ENCODE results near the gene ULBP3. TPM values are rescaled to one million over a fixed set of nuclear protein-coding genes. Genes with fewer than 3 reads are reported as not detected.

ULBP3 gene
- total and polyA plus RNA-seq, 4 donors: 0.39 to 0.75 (median 0.41) TPM; not detected in 1

DNA sequence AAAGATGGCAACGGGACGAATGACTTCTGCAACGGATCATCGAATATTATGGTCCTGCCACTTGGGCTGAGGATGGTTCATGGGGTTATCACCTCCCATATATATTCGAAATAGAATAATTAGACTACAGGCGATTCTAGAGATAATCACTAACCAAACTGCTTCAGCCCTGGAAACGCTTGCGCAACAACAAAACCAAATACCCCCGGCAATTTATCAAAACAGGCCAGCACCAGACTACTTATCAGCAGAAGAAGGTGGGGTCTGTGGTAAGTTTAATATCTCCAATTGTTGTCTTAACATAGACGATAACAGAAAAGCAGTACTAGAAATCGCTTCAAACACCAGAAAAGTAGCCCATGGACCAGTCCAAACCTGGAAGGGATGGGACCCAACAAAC, 31.0 kb upstream of the ULBP3 start:
- H3K36me3 ChIP-seq (ENCODE audit: control insufficient read depth in 1 of 2, insufficient read depth in 2 of 2, low read length in 1 of 2): no peaks in the 10 kb centered on the region
- ATAC-seq (ENCODE audit: low FRiP score): no peak
- no peak for DNase-seq
- no peak overlapping the region for H3K27ac ChIP-seq (ENCODE audit: low read depth in 1 of 2, low read length in 2 of 2)
- WGBS, 2 donors: 93 to 94% methylated on average over 11 of the region's 11 CpGs
- no peak overlapping the region for H3K4me3 ChIP-seq (ENCODE audit: low read length in 2 of 2)
- peaks cover 0 to 1% of the 10 kb centered on the region in 2 donors for H3K27me3 ChIP-seq (ENCODE audit: control insufficient read depth in 1 of 2, insufficient read depth in 2 of 2, low read length in 1 of 2)
- intact Hi-C loops (cut with DNase I): no loop called here
- no peaks in the 10 kb centered on the region for H3K9me3 ChIP-seq (ENCODE audit: control insufficient read depth, low read length)
- H3K4me1 ChIP-seq (ENCODE audit: control insufficient read depth in 1 of 2, insufficient read depth in 2 of 2, low read length in 2 of 2): no peaks in the 10 kb centered on the region

DNA sequence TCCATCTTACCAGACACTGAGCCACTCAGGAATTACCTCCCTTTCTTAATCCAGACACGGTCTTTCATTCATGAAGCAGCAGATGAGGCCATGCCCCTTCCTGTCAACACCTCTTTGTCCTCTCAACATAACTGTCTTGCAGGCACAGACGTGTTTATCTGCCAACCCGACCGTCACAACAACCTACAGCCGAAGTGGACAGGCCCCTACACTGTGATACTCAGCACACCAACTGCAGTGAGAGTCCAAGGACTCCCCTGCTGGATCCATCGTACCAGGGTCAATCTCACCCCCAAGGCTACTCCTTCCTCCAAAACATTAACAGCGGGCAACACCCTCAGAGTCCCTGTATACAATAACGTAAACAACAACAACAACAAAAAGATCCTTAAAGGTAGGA, 30.6 kb upstream of the ULBP3 start:
- H3K9me3 ChIP-seq (ENCODE audit: control insufficient read depth, low read length): no peaks in the 10 kb centered on the region
- WGBS, 2 donors: 83 to 89% methylated on average over 8 of the region's 8 CpGs
- no peaks in the 10 kb centered on the region for H3K36me3 ChIP-seq (ENCODE audit: control insufficient read depth in 1 of 2, insufficient read depth in 2 of 2, low read length in 1 of 2)
- ATAC-seq (ENCODE audit: low FRiP score): no peak
- peaks cover 0 to 1% of the 10 kb centered on the region in 2 donors for H3K27me3 ChIP-seq (ENCODE audit: control insufficient read depth in 1 of 2, insufficient read depth in 2 of 2, low read length in 1 of 2)
- no peak overlapping the region for H3K27ac ChIP-seq (ENCODE audit: low read depth in 1 of 2, low read length in 2 of 2)
- DNase-seq: no peak
- no peak overlapping the region for H3K4me3 ChIP-seq (ENCODE audit: low read length in 2 of 2)
- H3K4me1 ChIP-seq (ENCODE audit: control insufficient read depth in 1 of 2, insufficient read depth in 2 of 2, low read length in 2 of 2): no peaks in the 10 kb centered on the region
- intact Hi-C loops (cut with DNase I): no loop called here

DNA sequence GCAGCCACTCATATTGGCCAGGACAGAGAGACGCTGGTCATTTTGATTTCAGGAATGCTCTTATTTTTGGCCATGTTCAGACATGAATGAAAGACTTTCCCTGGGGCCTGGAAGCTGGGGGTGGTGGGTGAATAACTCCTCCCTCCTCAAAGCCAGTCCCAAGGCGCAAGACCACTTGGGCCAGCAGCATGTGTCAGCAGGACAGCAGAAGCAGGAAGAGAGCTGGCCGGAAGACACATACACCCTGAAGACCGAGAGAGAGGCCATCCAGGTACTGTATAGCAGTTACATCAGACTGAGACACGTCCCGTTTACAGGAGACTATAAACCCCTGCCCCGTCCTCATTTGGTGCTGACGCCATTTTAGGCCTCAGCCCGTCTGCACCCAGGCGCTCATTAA, 29.2 kb upstream of the ULBP3 start:
- Histone ChIP-seq H3K27ac (ENCODE audit: low read depth in 1 of 2, low read length in 2 of 2) (no peak overlapping the region), H3K27me3 (ENCODE audit: control insufficient read depth in 1 of 2, insufficient read depth in 2 of 2, low read length in 1 of 2) (peaks cover 0 to 1% of the 10 kb centered on the region in 2 donors), H3K36me3 (ENCODE audit: control insufficient read depth in 1 of 2, insufficient read depth in 2 of 2, low read length in 1 of 2) (no peaks in the 10 kb centered on the region), H3K4me3 (ENCODE audit: low read length in 2 of 2) (no peak overlapping the region), H3K4me1 (ENCODE audit: control insufficient read depth in 1 of 2, insufficient read depth in 2 of 2, low read length in 2 of 2) (no peaks in the 10 kb centered on the region), H3K9me3 (ENCODE audit: control insufficient read depth, low read length) (no peaks in the 10 kb centered on the region)
- WGBS, 2 donors: 86 to 94% methylated on average over 10 of the region's 10 CpGs
- intact Hi-C loops (cut with DNase I): no loop called here
- no peak for ATAC-seq (ENCODE audit: low FRiP score)
- DNase-seq: no peak

DNA sequence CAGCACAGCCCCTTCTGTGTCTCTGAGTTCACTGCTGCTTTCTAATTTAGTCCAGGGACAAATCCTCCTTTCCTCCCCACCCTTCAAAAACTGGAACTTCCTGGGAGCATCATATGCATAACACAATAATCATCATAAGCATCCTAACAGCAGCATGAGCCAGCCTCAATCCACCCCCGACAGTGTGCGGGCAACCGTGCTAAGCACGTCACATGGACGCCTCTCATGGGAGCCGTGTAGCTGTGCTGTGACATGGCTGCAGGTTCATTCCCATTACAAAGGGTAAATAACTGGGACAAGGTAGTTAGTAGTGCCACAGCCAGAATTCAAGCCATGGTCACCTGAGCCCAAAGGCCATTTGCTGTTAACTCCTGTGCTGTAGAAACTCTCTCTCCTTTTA, 24.5 kb upstream of the ULBP3 start:
- no peaks in the 10 kb centered on the region for H3K9me3 ChIP-seq (ENCODE audit: control insufficient read depth, low read length)
- H3K4me3 ChIP-seq (ENCODE audit: low read length in 2 of 2): no peak overlapping the region
- H3K36me3 ChIP-seq (ENCODE audit: control insufficient read depth in 1 of 2, insufficient read depth in 2 of 2, low read length in 1 of 2): no peaks in the 10 kb centered on the region
- intact Hi-C loops (cut with DNase I): no loop called here
- no peaks in the 10 kb centered on the region for H3K4me1 ChIP-seq (ENCODE audit: control insufficient read depth in 1 of 2, insufficient read depth in 2 of 2, low read length in 2 of 2)
- ATAC-seq (ENCODE audit: low FRiP score): no peak
- H3K27me3 ChIP-seq (ENCODE audit: control insufficient read depth in 1 of 2, insufficient read depth in 2 of 2, low read length in 1 of 2): no peaks in the 10 kb centered on the region
- 81 to 84% methylated on average over 6 of the region's 6 CpGs for WGBS, 2 donors
- no peak for DNase-seq
- no peak overlapping the region for H3K27ac ChIP-seq (ENCODE audit: low read depth in 1 of 2, low read length in 2 of 2)

GRCh38 chr6:150091476-150091875, 22.6 kb upstream of the ULBP3 start:
- no peaks in the 10 kb centered on the region for H3K9me3 ChIP-seq (ENCODE audit: control insufficient read depth, low read length)
- ATAC-seq (ENCODE audit: low FRiP score): no peak
- intact Hi-C loops (cut with DNase I): no loop called here

GRCh38 chr6:150090328-150090727, 21.4 kb upstream of the ULBP3 start:
- H3K9me3 ChIP-seq (ENCODE audit: control insufficient read depth, low read length): no peaks in the 10 kb centered on the region
- no peaks in the 10 kb centered on the region for H3K36me3 ChIP-seq (ENCODE audit: control insufficient read depth in 1 of 2, insufficient read depth in 2 of 2, low read length in 1 of 2)
- ATAC-seq (ENCODE audit: low FRiP score) (no peak), DNase-seq (no peak)
- intact Hi-C loops (cut with DNase I): no loop called here
- H3K27me3 ChIP-seq (ENCODE audit: control insufficient read depth in 1 of 2, insufficient read depth in 2 of 2, low read length in 1 of 2): no peaks in the 10 kb centered on the region
- 95 to 98% methylated on average over 3 of the region's 3 CpGs for WGBS, 2 donors
- H3K4me1 ChIP-seq (ENCODE audit: control insufficient read depth in 1 of 2, insufficient read depth in 2 of 2, low read length in 2 of 2): no peaks in the 10 kb centered on the region
- no peak overlapping the region for H3K4me3 ChIP-seq (ENCODE audit: low read length in 2 of 2)
- no peak overlapping the region for H3K27ac ChIP-seq (ENCODE audit: low read depth in 1 of 2, low read length in 2 of 2)

More at GRCh38 chr6:150091476-150091875, 22.6 kb upstream of the ULBP3 start:
- Histone ChIP-seq H3K27me3 (ENCODE audit: control insufficient read depth in 1 of 2, insufficient read depth in 2 of 2, low read length in 1 of 2) (no peaks in the 10 kb centered on the region), H3K27ac (ENCODE audit: low read depth in 1 of 2, low read length in 2 of 2) (no peak overlapping the region), H3K4me1 (ENCODE audit: control insufficient read depth in 1 of 2, insufficient read depth in 2 of 2, low read length in 2 of 2) (no peaks in the 10 kb centered on the region), H3K36me3 (ENCODE audit: control insufficient read depth in 1 of 2, insufficient read depth in 2 of 2, low read length in 1 of 2) (no peaks in the 10 kb centered on the region), H3K4me3 (ENCODE audit: low read length in 2 of 2) (no peak overlapping the region)
- WGBS, 2 donors: 19 to 21% methylated on average over 4 of the region's 4 CpGs
- DNase-seq: no peak

GRCh38 chr6:150088481-150089154, 19.7 kb upstream of the ULBP3 start:
- Histone ChIP-seq H3K27me3 (ENCODE audit: control insufficient read depth in 1 of 2, insufficient read depth in 2 of 2, low read length in 1 of 2) (no peaks in the 10 kb centered on the region), H3K4me1 (ENCODE audit: control insufficient read depth in 1 of 2, insufficient read depth in 2 of 2, low read length in 2 of 2) (no peaks in the 10 kb centered on the region), H3K4me3 (ENCODE audit: low read length in 2 of 2) (no peak overlapping the region), H3K27ac (ENCODE audit: low read depth in 1 of 2, low read length in 2 of 2) (no peak overlapping the region), H3K36me3 (ENCODE audit: control insufficient read depth in 1 of 2, insufficient read depth in 2 of 2, low read length in 1 of 2) (no peaks in the 10 kb centered on the region), H3K9me3 (ENCODE audit: control insufficient read depth, low read length) (no peaks in the 10 kb centered on the region)
- intact Hi-C loops (cut with DNase I): loop anchor here in 1 of 2 donors (10.0 kb wide), 1 partner anchor 726 kb away; no protein-coding TSS in a partner anchor
- ATAC-seq (ENCODE audit: low FRiP score) (no peak), DNase-seq (no peak)
- 89 to 91% methylated on average over 12 of the region's 12 CpGs for WGBS, 2 donors

DNA sequence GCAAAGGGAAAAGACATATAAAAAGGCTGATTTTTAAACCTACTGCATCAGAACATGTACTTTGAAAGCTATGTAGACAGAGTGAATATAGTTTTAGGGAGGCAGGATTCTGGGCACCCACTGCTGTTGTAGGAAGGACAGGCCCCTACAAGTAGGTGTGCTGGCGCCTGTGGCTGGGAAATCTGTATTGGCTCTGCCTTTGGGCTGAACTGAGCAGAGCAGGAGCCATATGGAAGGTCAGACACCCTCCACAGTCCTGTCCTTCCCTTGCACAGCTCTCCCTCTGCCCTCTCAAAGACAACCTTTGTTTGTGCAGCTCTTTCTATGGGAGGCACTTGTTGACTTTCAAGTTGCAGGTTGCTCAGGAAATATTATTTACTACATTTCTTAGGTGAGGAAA, 18.4 kb upstream of the ULBP3 start:
- H3K4me1 ChIP-seq (ENCODE audit: control insufficient read depth in 1 of 2, insufficient read depth in 2 of 2, low read length in 2 of 2): no peaks in the 10 kb centered on the region
- H3K9me3 ChIP-seq (ENCODE audit: control insufficient read depth, low read length): no peaks in the 10 kb centered on the region
- intact Hi-C loops (cut with DNase I): loop anchor here in 1 of 2 donors (10.0 kb wide), 1 partner anchor 727 kb away; no protein-coding TSS in a partner anchor
- no peaks in the 10 kb centered on the region for H3K27me3 ChIP-seq (ENCODE audit: control insufficient read depth in 1 of 2, insufficient read depth in 2 of 2, low read length in 1 of 2)
- H3K27ac ChIP-seq (ENCODE audit: low read depth in 1 of 2, low read length in 2 of 2): no peak overlapping the region
- DNase-seq (no peak), ATAC-seq (ENCODE audit: low FRiP score) (no peak)
- H3K4me3 ChIP-seq (ENCODE audit: low read length in 2 of 2): no peak overlapping the region
- WGBS, 2 donors: 93 to 98% methylated on average over 1 of the region's 1 CpG
- H3K36me3 ChIP-seq (ENCODE audit: control insufficient read depth in 1 of 2, insufficient read depth in 2 of 2, low read length in 1 of 2): no peaks in the 10 kb centered on the region

DNA sequence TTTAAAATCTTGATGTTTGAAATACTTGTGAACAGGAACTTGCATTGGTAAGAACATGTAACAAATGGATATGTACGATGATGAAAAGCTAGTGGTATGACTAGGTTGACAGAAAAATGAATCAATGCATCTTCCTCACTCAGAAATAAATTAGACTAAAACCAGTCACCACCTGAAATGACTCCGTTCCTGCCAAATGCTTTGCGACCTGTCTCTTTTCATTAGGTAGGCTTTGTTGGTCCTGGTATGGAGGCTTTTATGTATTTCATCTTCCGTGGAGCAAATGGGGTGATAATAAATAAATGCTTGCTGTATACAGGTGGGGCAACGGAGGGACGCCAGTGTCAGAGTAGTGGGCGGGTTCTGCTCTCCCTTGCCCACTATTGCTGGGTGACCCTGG, 17.1 kb upstream of the ULBP3 start:
- H3K4me1 ChIP-seq (ENCODE audit: control insufficient read depth in 1 of 2, insufficient read depth in 2 of 2, low read length in 2 of 2): no peaks in the 10 kb centered on the region
- intact Hi-C loops (cut with DNase I): loop anchor here in 1 of 2 donors (10.0 kb wide), 1 partner anchor 729 kb away; no protein-coding TSS in a partner anchor

More for the DNA sequence above, 17.1 kb upstream of the ULBP3 start:
- 87 to 89% methylated on average over 7 of the region's 7 CpGs for WGBS, 2 donors
- Histone ChIP-seq H3K4me3 (ENCODE audit: low read length in 2 of 2) (no peak overlapping the region), H3K36me3 (ENCODE audit: control insufficient read depth in 1 of 2, insufficient read depth in 2 of 2, low read length in 1 of 2) (no peaks in the 10 kb centered on the region), H3K27ac (ENCODE audit: low read depth in 1 of 2, low read length in 2 of 2) (no peak overlapping the region), H3K9me3 (ENCODE audit: control insufficient read depth, low read length) (no peaks in the 10 kb centered on the region), H3K27me3 (ENCODE audit: control insufficient read depth in 1 of 2, insufficient read depth in 2 of 2, low read length in 1 of 2) (no peaks in the 10 kb centered on the region)
- ATAC-seq (ENCODE audit: low FRiP score): no peak
- no peak for DNase-seq
